ENCODE measurements around the gene FUBP1.
"Not testable (repeated sequence)": the region's sequence is repeated elsewhere in the genome, so short reads cannot be mapped to it uniquely, and the experiment has no call there.

FUBP1 gene

GRCh38 chr1:77978969-77979876 lies at the start of gene FUBP1:
Gene FUBP1 (minus strand): TSS chr1:77979072. CDS start chr1:77979004, 68 bp downstream.
- in situ Hi-C loops (cut with MboI; ENCODE audit: low pct_unique_long_range_greater_than_20kb, low sequenced_read_pairs, unreplicated experiment), result no loop called here
- TF ChIP-seq CTCF (IDR thresholded peaks at IDR 0.05; ENCODE audit: extremely low read depth, insufficient read depth, missing control alignments), result peak; percentile 82
- DNase-seq (ENCODE audit: low spot score), result peak; percentile 86

GRCh38 chr1:78021134-78021533 lies 42.3 kb upstream of the FUBP1 start:
- in situ Hi-C loops (cut with MboI; ENCODE audit: low pct_unique_long_range_greater_than_20kb, low sequenced_read_pairs, unreplicated experiment); DNase-seq (ENCODE audit: low spot score): not testable (repeated sequence)

- no peak for DNase-seq (ENCODE audit: low spot score)
- in situ Hi-C loops (cut with MboI; ENCODE audit: low pct_unique_long_range_greater_than_20kb, low sequenced_read_pairs, unreplicated experiment), result no loop called here
- TF ChIP-seq CTCF (IDR thresholded peaks at IDR 0.05; ENCODE audit: extremely low read depth, insufficient read depth, missing control alignments), result no peak
These were observed 40.2 kb upstream of the FUBP1 start for GRCh38 chr1:78019024-78019423.

- in situ Hi-C loops (cut with MboI; ENCODE audit: low pct_unique_long_range_greater_than_20kb, low sequenced_read_pairs, unreplicated experiment), result no loop called here
- no peak for DNase-seq (ENCODE audit: low spot score)
- TF ChIP-seq CTCF (IDR thresholded peaks at IDR 0.05; ENCODE audit: extremely low read depth, insufficient read depth, missing control alignments), result no peak
These were observed 36.3 kb upstream of the FUBP1 start for GRCh38 chr1:78015148-78015547.

- no peak for TF ChIP-seq CTCF (IDR thresholded peaks at IDR 0.05; ENCODE audit: extremely low read depth, insufficient read depth, missing control alignments)
- DNase-seq (ENCODE audit: low spot score), result no peak
- in situ Hi-C loops (cut with MboI; ENCODE audit: low pct_unique_long_range_greater_than_20kb, low sequenced_read_pairs, unreplicated experiment), result no loop called here
These were observed 32.2 kb upstream of the FUBP1 start for GRCh38 chr1:78011050-78011449.

- no peak for TF ChIP-seq CTCF (IDR thresholded peaks at IDR 0.05; ENCODE audit: extremely low read depth, insufficient read depth, missing control alignments)
- no peak for DNase-seq (ENCODE audit: low spot score)
These were observed 31.0 kb upstream of the FUBP1 start for GRCh38 chr1:78009836-78010235.

GRCh38 chr1:78009276-78009675 lies 30.4 kb upstream of the FUBP1 start:
- TF ChIP-seq CTCF (IDR thresholded peaks at IDR 0.05; ENCODE audit: extremely low read depth, insufficient read depth, missing control alignments), result no peak
- no peak for DNase-seq (ENCODE audit: low spot score)
- in situ Hi-C loops (cut with MboI; ENCODE audit: low pct_unique_long_range_greater_than_20kb, low sequenced_read_pairs, unreplicated experiment), result no loop called here

More at GRCh38 chr1:78009836-78010235, 31.0 kb upstream of the FUBP1 start:
- in situ Hi-C loops (cut with MboI; ENCODE audit: low pct_unique_long_range_greater_than_20kb, low sequenced_read_pairs, unreplicated experiment), result no loop called here
